ENCODE data around the gene CHRNA3.
"Not testable (repeated sequence)": the region's sequence is repeated elsewhere in the genome, so short reads cannot be mapped to it uniquely, and the experiment has no call there.

The CHRNA3 gene

GRCh38 chr15:78560201-78560600, 60.6 kb downstream of the CHRNA3 start:
- not testable (repeated sequence) for DNase-seq (ENCODE audit: low read depth, low spot score)

GRCh38 chr15:78552597-78552996, 68.2 kb downstream of the CHRNA3 start:
- no peak for DNase-seq (ENCODE audit: low read depth, low spot score)

GRCh38 chr15:78551902-78552301, 68.9 kb downstream of the CHRNA3 start:
- DNase-seq (ENCODE audit: low read depth, low spot score): no peak

GRCh38 chr15:78550815-78551214, 70.0 kb downstream of the CHRNA3 start:
- no peak for DNase-seq (ENCODE audit: low read depth, low spot score)

GRCh38 chr15:78550194-78550593, 70.6 kb downstream of the CHRNA3 start:
- no peak for DNase-seq (ENCODE audit: low read depth, low spot score)

Data from activated CD4-positive, CD25-positive, alpha-beta regulatory T cell treated with anti-CD3 and anti-CD28 coated beads, Interleukin-2, amount 50 U/mL, for 16 hours (primary cell).